Measurements from ENCODE around the gene NR2F6.

Gene NR2F6

GRCh38 chr19:17237747-17238706, 7.7 kb downstream of the NR2F6 start:
- no peak for DNase-seq (ENCODE audit: low read depth)

GRCh38 chr19:17236811-17237543, 8.7 kb downstream of the NR2F6 start:
- no peak for DNase-seq (ENCODE audit: low read depth)

- DNase-seq (ENCODE audit: low read depth) = no peak
Measured at GRCh38 chr19:17235971-17236777, 9.5 kb downstream of the NR2F6 start.

GRCh38 chr19:17235300-17235970, 10.3 kb downstream of the NR2F6 start:
- DNase-seq (ENCODE audit: low read depth) = peak; percentile 41

- DNase-seq (ENCODE audit: low read depth) = no peak
Measured at GRCh38 chr19:17234911-17235299, 10.8 kb downstream of the NR2F6 start.

- DNase-seq (ENCODE audit: low read depth) = no peak
Measured at GRCh38 chr19:17232258-17232657, 13.5 kb downstream of the NR2F6 start.

- DNase-seq (ENCODE audit: low read depth) = no peak
Measured at GRCh38 chr19:17229890-17230289, 15.8 kb downstream of the NR2F6 start.

- DNase-seq (ENCODE audit: low read depth) = no peak
Measured at GRCh38 chr19:17227798-17228367, 17.8 kb downstream of the NR2F6 start.

- DNase-seq (ENCODE audit: low read depth) = peak; percentile 96
Measured at GRCh38 chr19:17226002-17226933, 19.5 kb downstream of the NR2F6 start, which contains the start of gene OCEL1. Gene OCEL1 (plus strand): TSS chr19:17226226. CDS start chr19:17226248, 22 bp downstream.

GRCh38 chr19:17225053-17225452, 20.7 kb downstream of the NR2F6 start:
- no peak for DNase-seq (ENCODE audit: low read depth)

- DNase-seq (ENCODE audit: low read depth) = peak; percentile 66
Measured at GRCh38 chr19:17220207-17220758, 25.4 kb downstream of the NR2F6 start.

GRCh38 chr19:17219286-17219685, 26.4 kb downstream of the NR2F6 start:
- no peak for DNase-seq (ENCODE audit: low read depth)

GRCh38 chr19:17216058-17216670, 29.6 kb downstream of the NR2F6 start:
- DNase-seq (ENCODE audit: low read depth) = no peak

GRCh38 chr19:17215127-17215971, 30.4 kb downstream of the NR2F6 start, which contains the start of gene USE1:
Gene USE1 (plus strand): TSS chr19:17215357. CDS start chr19:17215406, 49 bp downstream.
- peak; percentile 83 for DNase-seq (ENCODE audit: low read depth)

GRCh38 chr19:17214508-17215126, 31.1 kb downstream of the NR2F6 start:
- no peak for DNase-seq (ENCODE audit: low read depth)

- DNase-seq (ENCODE audit: low read depth) = no peak
Measured at GRCh38 chr19:17213334-17213733, 32.4 kb downstream of the NR2F6 start.

- no peak for DNase-seq (ENCODE audit: low read depth)
Measured at GRCh38 chr19:17211547-17212446, 33.9 kb downstream of the NR2F6 start.

Data from stromal cell of bone marrow (primary cell).